ENCODE results near the gene HBP1. TPM values are rescaled to one million over a fixed set of nuclear protein-coding genes. Genes with fewer than 3 reads are reported as not detected.

Gene HBP1
- total and polyA plus RNA-seq, 2 donors (not counting 1 experiment from before 2014, with no cell fraction given): 47.2 to 127 TPM

- no peaks in the 10 kb centered on the region for H3K27me3 Mint-ChIP-seq
- ChIA-PET POLR2A (interaction anchor here (1.7 kb wide), 1 partner anchor 12 kb away, joined by 7 read pairs; the partner anchor contains the start of gene HBP1), CTCF (interaction anchor here (1.1 to 2.4 kb wide), 4 partner anchors 12 to 31 kb away, joined by 3 to 13 read pairs (median 6); partner anchors contain the start of gene HBP1)
- no peak overlapping the region for H3K4me3 ChIP-seq (ENCODE audit: control extremely low read depth in 1 of 5, extremely low read depth in 1 of 5, insufficient read depth in 1 of 5, low read depth in 2 of 5, low read length in 4 of 5)
- peaks cover 20% of the 10 kb centered on the region for H3K4me1 Mint-ChIP-seq
- no peaks in the 10 kb centered on the region for H3K9me3 ChIP-seq (ENCODE audit: control extremely low read depth in 1 of 3, control insufficient read depth in 2 of 3, insufficient read depth in 1 of 3, low read length in 2 of 3)
- 100% methylated on average over 2 of the region's 5 CpGs for WGBS (ENCODE audit: insufficient coverage)
- H3K9ac ChIP-seq (ENCODE audit: low read length): no peak overlapping the region
- peaks cover 84% of the 10 kb centered on the region for H4K20me1 ChIP-seq (ENCODE audit: control insufficient read depth, insufficient read depth, low read length, poor library complexity, severe bottlenecking)
- no peak for ATAC-seq (ENCODE audit: low read depth)
- no peak overlapping the region for H3K27ac Mint-ChIP-seq
- DNase-seq: no peak
- peaks cover 77% of the 10 kb centered on the region for H3K79me2 ChIP-seq (ENCODE audit: control insufficient read depth, insufficient read depth, low read length)
- no peaks in the 10 kb centered on the region for H3K4me1 ChIP-seq (ENCODE audit: control insufficient read depth in 2 of 2, insufficient read depth in 2 of 2, low read length in 2 of 2)
- peaks cover 8 to 61% of the 10 kb centered on the region in 2 experiments for H3K36me3 ChIP-seq (replicated peaks in 1 of 2; ENCODE audit: control extremely low read depth in 1 of 2, control insufficient read depth in 1 of 2, extremely low read depth in 1 of 2, insufficient read depth in 2 of 2, low read length in 1 of 2)
- intact Hi-C loops (cut with micrococcal nuclease): no loop called here
- H3K9me3 Mint-ChIP-seq (ENCODE audit: insufficient read depth): no peaks in the 10 kb centered on the region
- no peaks in the 10 kb centered on the region for H3K27me3 ChIP-seq (replicated peaks in 1 of 4; ENCODE audit: control extremely low read depth in 1 of 4, control insufficient read depth in 3 of 4, insufficient read depth in 4 of 4, low read length in 3 of 4)
- TF ChIP-seq, protein P1, sequence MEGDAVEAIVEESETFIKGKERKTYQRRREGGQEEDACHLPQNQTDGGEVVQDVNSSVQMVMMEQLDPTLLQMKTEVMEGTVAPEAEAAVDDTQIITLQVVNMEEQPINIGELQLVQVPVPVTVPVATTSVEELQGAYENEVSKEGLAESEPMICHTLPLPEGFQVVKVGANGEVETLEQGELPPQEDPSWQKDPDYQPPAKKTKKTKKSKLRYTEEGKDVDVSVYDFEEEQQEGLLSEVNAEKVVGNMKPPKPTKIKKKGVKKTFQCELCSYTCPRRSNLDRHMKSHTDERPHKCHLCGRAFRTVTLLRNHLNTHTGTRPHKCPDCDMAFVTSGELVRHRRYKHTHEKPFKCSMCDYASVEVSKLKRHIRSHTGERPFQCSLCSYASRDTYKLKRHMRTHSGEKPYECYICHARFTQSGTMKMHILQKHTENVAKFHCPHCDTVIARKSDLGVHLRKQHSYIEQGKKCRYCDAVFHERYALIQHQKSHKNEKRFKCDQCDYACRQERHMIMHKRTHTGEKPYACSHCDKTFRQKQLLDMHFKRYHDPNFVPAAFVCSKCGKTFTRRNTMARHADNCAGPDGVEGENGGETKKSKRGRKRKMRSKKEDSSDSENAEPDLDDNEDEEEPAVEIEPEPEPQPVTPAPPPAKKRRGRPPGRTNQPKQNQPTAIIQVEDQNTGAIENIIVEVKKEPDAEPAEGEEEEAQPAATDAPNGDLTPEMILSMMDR (IDR thresholded peaks at IDR 0.05): no peak
- TF ChIP-seq EZH2 (IDR thresholded peaks at IDR 0.05; ENCODE audit: borderline replicate concordance, insufficient read depth, low read depth, low read length, poor library complexity, severe bottlenecking): no peak
- H2AFZ ChIP-seq (ENCODE audit: insufficient read depth, low read depth, low read length, poor library complexity, severe bottlenecking): no peak overlapping the region
- no peak overlapping the region for H3K4me3 Mint-ChIP-seq
- H3K4me2 ChIP-seq (replicated peaks; ENCODE audit: low read depth, low read length, poor library complexity, severe bottlenecking): no peak overlapping the region
- no peak overlapping the region for H3K27ac ChIP-seq (ENCODE audit: low read length in 2 of 2)
These were observed 12.4 kb downstream of the HBP1 start for GRCh38 chr7:107181172-107181571.

- CTCF ChIA-PET: interaction anchor here (1.1 kb wide), 1 partner anchor 39 kb away, joined by 3 read pairs; no protein-coding TSS in a partner anchor
- Histone ChIP-seq H3K4me3 (ENCODE audit: control extremely low read depth in 1 of 5, extremely low read depth in 1 of 5, insufficient read depth in 1 of 5, low read depth in 2 of 5, low read length in 4 of 5) (no peak overlapping the region), H2AFZ (ENCODE audit: insufficient read depth, low read depth, low read length, poor library complexity, severe bottlenecking) (no peak overlapping the region), H3K4me2 (replicated peaks; ENCODE audit: low read depth, low read length, poor library complexity, severe bottlenecking) (no peak overlapping the region), H3K79me2 (ENCODE audit: control insufficient read depth, insufficient read depth, low read length) (peaks cover 31% of the 10 kb centered on the region), H4K20me1 (ENCODE audit: control insufficient read depth, insufficient read depth, low read length, poor library complexity, severe bottlenecking) (peaks cover 61% of the 10 kb centered on the region), H3K4me1 (ENCODE audit: control insufficient read depth in 2 of 2, insufficient read depth in 2 of 2, low read length in 2 of 2) (no peaks in the 10 kb centered on the region), H3K27ac (ENCODE audit: low read length in 2 of 2) (no peak overlapping the region), H3K27me3 (replicated peaks in 1 of 4; ENCODE audit: control extremely low read depth in 1 of 4, control insufficient read depth in 3 of 4, insufficient read depth in 4 of 4, low read length in 3 of 4) (no peaks in the 10 kb centered on the region), H3K9ac (ENCODE audit: low read length) (no peak overlapping the region), H3K36me3 (replicated peaks in 1 of 2; ENCODE audit: control extremely low read depth in 1 of 2, control insufficient read depth in 1 of 2, extremely low read depth in 1 of 2, insufficient read depth in 2 of 2, low read length in 1 of 2) (peaks cover 29 to 90% of the 10 kb centered on the region in 2 experiments), H3K9me3 (ENCODE audit: control extremely low read depth in 1 of 3, control insufficient read depth in 2 of 3, insufficient read depth in 1 of 3, low read length in 2 of 3) (no peaks in the 10 kb centered on the region)
- Mint-ChIP-seq H3K9me3 (ENCODE audit: insufficient read depth) (no peaks in the 10 kb centered on the region), H3K4me3 (no peak overlapping the region), H3K27ac (no peak overlapping the region), H3K4me1 (peaks cover 2% of the 10 kb centered on the region), H3K27me3 (no peaks in the 10 kb centered on the region)
- intact Hi-C loops (cut with micrococcal nuclease): no loop called here
- DNase-seq (no peak), ATAC-seq (ENCODE audit: low read depth) (no peak)
- POLR2A ChIA-PET: no interaction called here
- TF ChIP-seq EZH2 (IDR thresholded peaks at IDR 0.05; ENCODE audit: borderline replicate concordance, insufficient read depth, low read depth, low read length, poor library complexity, severe bottlenecking): no peak
- TF ChIP-seq, protein P1 (IDR thresholded peaks at IDR 0.05): no peak
- no CpG with 5 or more reads among the region's 4 CpGs for WGBS (ENCODE audit: insufficient coverage)
These were observed 16.9 kb downstream of the HBP1 start for GRCh38 chr7:107185716-107186115.

Data from B cell (primary cell).